KOPT-K1 (cell line): Measurements from ENCODE around the gene EYA4.

Source experiments
- H3K27ac ChIP-seq: fragments of 200-600 bp; sonication (generic); 2 replicates; pipeline ENCODE4 v1.5.1; 2016; ENCODE audit warnings: antibody characterized with exemption, mild to moderate bottlenecking, low read depth, low read length; ENCODE audit not compliant: poor library complexity, severe bottlenecking
- H3K36me3 ChIP-seq: fragments of 200-600 bp; sonication (generic); 2 replicates; pipeline ENCODE4 v1.5.1; 2017; ENCODE audit warnings: antibody characterized with exemption, mild to moderate bottlenecking, low read length, moderate library complexity; ENCODE audit not compliant: insufficient read depth
- H3K9me3 ChIP-seq: fragments of 200-600 bp; sonication (generic); 2 replicates; pipeline ENCODE4 v1.5.1; 2017; ENCODE audit warnings: antibody characterized with exemption, low read length, mild to moderate bottlenecking; ENCODE audit not compliant: insufficient read depth, poor library complexity, severe bottlenecking

The EYA4 gene

GRCh38 chr6:133298335-133298734, 57.2 kb downstream of the EYA4 start:
- Histone ChIP-seq H3K9me3 (no peaks in the 10 kb centered on the region), H3K27ac (no peak overlapping the region), H3K36me3 (no peaks in the 10 kb centered on the region)

- Histone ChIP-seq H3K36me3 (no peaks in the 10 kb centered on the region), H3K9me3 (no peaks in the 10 kb centered on the region), H3K27ac (no peak overlapping the region)
Observed at GRCh38 chr6:133298801-133299200, 57.6 kb downstream of the EYA4 start.

- H3K9me3 ChIP-seq = no peaks in the 10 kb centered on the region
- no peaks in the 10 kb centered on the region for H3K36me3 ChIP-seq
- H3K27ac ChIP-seq = no peak overlapping the region
Observed at GRCh38 chr6:133300896-133301295, 59.7 kb downstream of the EYA4 start.

GRCh38 chr6:133301835-133302234, 60.7 kb downstream of the EYA4 start:
- Histone ChIP-seq H3K9me3 (no peaks in the 10 kb centered on the region), H3K27ac (no peak overlapping the region), H3K36me3 (no peaks in the 10 kb centered on the region)

- H3K36me3 ChIP-seq = no peaks in the 10 kb centered on the region
- no peak overlapping the region for H3K27ac ChIP-seq
- peaks cover 3% of the 10 kb centered on the region for H3K9me3 ChIP-seq
Observed at GRCh38 chr6:133306931-133307330, 65.8 kb downstream of the EYA4 start.

GRCh38 chr6:133309579-133309978, 68.4 kb downstream of the EYA4 start:
- H3K36me3 ChIP-seq = no peaks in the 10 kb centered on the region
- H3K27ac ChIP-seq = no peak overlapping the region
- H3K9me3 ChIP-seq = peaks cover 3% of the 10 kb centered on the region

GRCh38 chr6:133312006-133312405, 70.8 kb downstream of the EYA4 start:
- no peaks in the 10 kb centered on the region for H3K36me3 ChIP-seq
- no peak overlapping the region for H3K27ac ChIP-seq
- peaks cover 3% of the 10 kb centered on the region for H3K9me3 ChIP-seq

- Histone ChIP-seq H3K27ac (no peak overlapping the region), H3K36me3 (no peaks in the 10 kb centered on the region), H3K9me3 (peaks cover under 1% of the 10 kb centered on the region)
Observed at GRCh38 chr6:133313068-133313467, 71.9 kb downstream of the EYA4 start.

GRCh38 chr6:133314947-133315346, 73.8 kb downstream of the EYA4 start:
- Histone ChIP-seq H3K27ac (no peak overlapping the region), H3K9me3 (no peaks in the 10 kb centered on the region), H3K36me3 (no peaks in the 10 kb centered on the region)

GRCh38 chr6:133315811-133316210, 74.7 kb downstream of the EYA4 start:
- no peaks in the 10 kb centered on the region for H3K9me3 ChIP-seq
- H3K27ac ChIP-seq = no peak overlapping the region
- no peaks in the 10 kb centered on the region for H3K36me3 ChIP-seq

GRCh38 chr6:133317704-133318103, 76.5 kb downstream of the EYA4 start:
- Histone ChIP-seq H3K9me3 (no peaks in the 10 kb centered on the region), H3K36me3 (no peaks in the 10 kb centered on the region), H3K27ac (no peak overlapping the region)

GRCh38 chr6:133326584-133326983, 85.4 kb downstream of the EYA4 start:
- H3K36me3 ChIP-seq = no peaks in the 10 kb centered on the region
- H3K9me3 ChIP-seq = no peaks in the 10 kb centered on the region

GRCh38 chr6:133333852-133334251, 92.7 kb downstream of the EYA4 start:
- no peaks in the 10 kb centered on the region for H3K9me3 ChIP-seq
- no peak overlapping the region for H3K27ac ChIP-seq
- no peaks in the 10 kb centered on the region for H3K36me3 ChIP-seq

More at GRCh38 chr6:133326584-133326983, 85.4 kb downstream of the EYA4 start:
- no peak overlapping the region for H3K27ac ChIP-seq

GRCh38 chr6:133337308-133337707, 96.2 kb downstream of the EYA4 start:
- no peaks in the 10 kb centered on the region for H3K9me3 ChIP-seq
- no peaks in the 10 kb centered on the region for H3K36me3 ChIP-seq
- H3K27ac ChIP-seq = no peak overlapping the region

- Histone ChIP-seq H3K9me3 (no peaks in the 10 kb centered on the region), H3K36me3 (no peaks in the 10 kb centered on the region), H3K27ac (no peak overlapping the region)
Observed at GRCh38 chr6:133339543-133340384, 98.6 kb downstream of the EYA4 start.

- Histone ChIP-seq H3K36me3 (no peaks in the 10 kb centered on the region), H3K27ac (no peak overlapping the region), H3K9me3 (no peaks in the 10 kb centered on the region)
Observed at GRCh38 chr6:133340557-133340956, 99.4 kb downstream of the EYA4 start.
